Kasumi-1 (cell line): ENCODE data around the gene ROM1.
"Not testable (repeated sequence)": the region's sequence is repeated elsewhere in the genome, so short reads cannot be mapped to it uniquely, and the experiment has no call there.

Experiments used
- DNase-seq, 2 experiments: peaks; one replicate each; lab custom pipeline; 2025; lab: John Stamatoyannopoulos, UW

ROM1 gene

GRCh38 chr11:62610403-62610802 lies 2.7 kb upstream of the ROM1 start:
- DNase-seq, result no peak

DNA sequence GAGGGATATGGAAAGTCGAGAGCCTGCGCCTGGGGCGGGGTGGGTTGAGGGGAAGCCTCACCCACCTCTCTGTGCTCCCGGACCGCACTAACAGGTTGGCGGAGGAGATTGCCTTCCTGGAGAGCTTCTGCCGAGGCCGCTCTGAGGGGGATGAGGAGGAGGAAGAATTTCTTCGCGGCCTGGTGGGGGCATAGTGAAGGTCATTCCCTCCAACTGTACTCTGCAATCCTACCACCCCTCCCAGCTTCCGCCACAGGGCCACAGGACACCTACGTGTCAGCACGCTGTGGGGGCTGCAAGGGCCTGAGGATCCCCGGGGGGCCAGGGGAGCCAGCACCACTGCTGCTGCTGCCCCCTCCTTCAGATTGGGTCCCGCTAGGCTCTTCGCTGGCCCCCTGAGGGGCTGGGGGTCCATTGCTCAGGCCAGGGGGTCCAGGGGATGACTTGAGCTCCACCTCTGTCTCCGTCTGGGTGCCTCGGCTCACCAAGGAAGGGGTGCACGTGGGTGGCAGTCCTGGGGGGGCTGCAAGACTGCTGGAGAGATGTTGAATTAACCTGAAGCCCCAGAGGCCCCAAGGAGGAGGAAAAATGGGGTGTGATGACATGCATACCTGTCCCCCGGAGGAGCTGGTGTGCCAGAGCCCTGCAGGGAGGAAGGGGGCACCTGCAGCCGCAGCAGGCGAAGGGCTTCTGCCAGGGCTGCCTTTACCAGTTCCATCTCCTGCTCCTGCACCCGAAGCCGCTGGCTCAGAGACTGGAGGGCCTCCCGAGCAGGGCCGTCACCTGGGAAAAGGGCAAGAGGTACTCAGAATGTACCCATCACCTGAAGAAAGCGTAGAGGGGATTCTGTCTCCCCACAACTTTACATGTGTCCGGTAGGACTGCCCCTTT lies 2.0 kb upstream of the ROM1 start:
- no peak for DNase-seq

- DNase-seq, result peak; percentile 62 to 66
Measured at GRCh38 chr11:62611705-62612365, 1.2 kb upstream of the ROM1 start.

DNA sequence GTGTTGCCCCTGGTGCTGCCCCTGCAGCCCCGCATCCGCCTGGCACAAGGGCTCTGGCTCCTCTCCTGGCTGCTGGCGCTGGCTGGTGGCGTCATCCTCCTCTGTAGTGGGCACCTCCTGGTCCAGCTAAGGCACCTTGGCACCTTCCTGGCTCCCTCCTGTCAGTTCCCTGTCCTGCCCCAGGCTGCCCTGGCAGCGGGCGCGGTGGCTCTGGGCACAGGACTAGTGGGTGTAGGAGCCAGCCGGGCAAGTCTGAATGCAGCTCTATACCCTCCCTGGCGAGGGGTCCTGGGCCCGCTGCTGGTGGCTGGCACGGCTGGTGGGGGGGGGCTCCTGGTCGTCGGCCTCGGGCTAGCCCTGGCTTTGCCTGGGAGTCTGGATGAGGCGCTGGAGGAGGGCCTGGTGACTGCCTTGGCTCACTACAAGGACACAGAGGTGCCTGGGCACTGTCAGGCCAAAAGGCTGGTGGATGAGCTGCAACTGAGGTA lies 278 bp downstream of the ROM1 start:
- no peak for DNase-seq

DNA sequence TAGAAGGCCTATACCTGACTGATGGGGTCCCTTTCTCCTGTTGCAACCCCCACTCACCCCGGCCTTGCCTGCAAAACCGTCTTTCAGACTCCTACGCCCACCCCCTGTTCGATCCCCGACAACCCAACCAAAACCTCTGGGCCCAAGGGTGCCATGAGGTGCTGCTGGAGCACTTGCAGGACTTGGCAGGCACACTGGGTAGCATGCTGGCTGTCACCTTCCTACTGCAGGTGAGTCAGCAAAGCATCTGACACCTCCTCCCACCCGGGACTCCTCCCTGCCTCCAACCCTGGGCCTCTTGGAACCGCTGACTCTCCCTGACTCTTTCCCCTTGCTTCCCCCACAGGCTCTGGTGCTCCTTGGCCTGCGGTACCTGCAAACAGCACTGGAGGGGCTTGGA lies 1.2 kb downstream of the ROM1 start:
- DNase-seq, result no peak

GRCh38 chr11:62615521-62615920 lies 2.5 kb downstream of the ROM1 start:
- DNase-seq, result no peak

DNA sequence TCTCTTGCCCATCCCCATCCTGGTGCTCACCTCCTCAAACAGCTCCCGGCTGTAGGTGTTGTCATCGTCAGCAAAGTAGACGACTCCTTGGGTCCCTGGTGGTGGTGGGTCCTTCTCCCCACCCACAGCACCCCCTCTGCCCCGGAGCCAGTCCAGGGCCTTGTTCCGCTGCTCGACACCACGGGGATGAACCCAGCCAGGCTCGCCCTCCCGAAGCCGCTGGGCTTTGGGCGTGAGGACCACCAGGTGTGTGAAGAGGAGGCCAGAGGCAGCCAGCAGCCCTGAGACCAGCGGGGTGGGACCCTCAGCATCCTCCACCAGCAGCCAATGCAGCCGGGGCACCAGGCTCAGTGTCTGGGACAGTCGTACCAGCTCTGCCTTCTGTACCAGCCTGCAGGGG lies 3.9 kb downstream of the ROM1 start:
- DNase-seq, result not testable (repeated sequence)

DNA sequence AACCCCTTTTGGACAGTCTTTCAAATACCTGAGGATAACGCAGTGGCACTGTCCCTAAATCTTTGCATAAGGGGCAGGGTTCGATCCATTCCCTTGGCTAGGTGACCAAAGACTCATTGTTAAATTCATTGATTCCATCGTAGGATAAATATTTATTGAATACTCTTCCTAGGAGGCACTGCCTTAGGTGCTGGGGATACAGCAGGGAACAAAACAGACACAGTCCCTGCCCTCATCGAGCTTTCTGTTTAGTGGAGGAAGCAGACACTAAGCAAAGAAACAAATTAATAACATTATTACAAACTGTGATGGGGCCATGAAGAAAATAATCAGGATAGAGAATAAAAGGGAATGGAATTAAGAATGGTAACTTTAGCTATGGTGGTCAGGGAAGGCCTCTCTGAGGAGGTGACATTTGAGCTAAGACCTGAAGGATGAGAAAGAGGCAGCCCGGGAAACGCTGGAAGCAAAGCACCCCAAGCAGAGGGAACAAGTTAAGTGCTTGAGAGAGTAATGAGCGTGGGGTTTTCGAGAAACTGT lies 8.0 kb downstream of the ROM1 start:
- no peak for DNase-seq

DNA sequence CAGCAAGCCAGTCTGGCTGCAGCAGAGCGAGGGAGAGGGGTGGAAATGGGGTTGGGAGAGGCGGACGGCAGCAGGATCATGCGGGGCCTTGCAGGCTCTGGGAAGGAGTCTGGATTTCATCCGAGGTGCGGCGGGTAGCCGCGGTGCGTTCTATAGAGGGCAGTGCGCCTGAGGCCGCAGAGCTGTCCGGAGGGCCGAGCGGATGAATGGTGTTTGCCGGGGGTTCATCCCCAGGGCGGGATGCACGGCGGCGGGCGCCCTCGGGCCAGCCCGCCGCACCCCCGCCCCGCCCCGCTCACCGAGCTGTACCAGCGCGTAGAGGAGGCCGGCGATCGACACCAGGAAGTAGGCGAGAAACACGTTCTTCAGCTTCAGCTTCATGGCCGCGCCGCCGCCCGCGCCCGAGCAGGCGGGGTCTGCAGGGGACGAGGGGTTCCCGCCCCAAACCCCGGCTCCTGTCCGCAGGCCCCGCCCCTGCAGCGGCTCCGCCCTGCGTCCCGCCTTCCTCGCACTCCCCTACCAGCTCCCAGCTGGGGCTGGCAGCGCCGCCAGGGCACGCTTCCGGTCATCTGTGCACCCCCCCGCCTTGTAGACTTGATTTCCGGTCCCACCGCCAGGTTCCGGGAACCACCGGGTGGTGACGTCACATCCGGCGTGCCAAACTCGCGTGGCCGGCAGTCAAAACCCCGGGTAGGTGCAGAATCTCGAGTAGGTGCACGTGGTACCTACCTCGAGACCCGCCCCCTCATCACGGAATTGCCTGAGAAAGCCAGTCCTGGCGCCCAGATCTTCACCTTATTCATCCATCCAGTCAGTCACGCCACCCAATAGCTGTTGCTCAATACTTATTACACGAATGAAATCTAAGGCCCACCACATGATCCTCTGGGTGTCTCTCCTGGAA lies 8.8 kb downstream of the ROM1 start, which contains the start of gene B3GAT3:
Gene B3GAT3, minus strand, starts transcription at position 420 of the 904 bp plus-strand sequence. Its CDS starts 39 bp downstream, at position 381.
- DNase-seq, result peak; percentile 87 to 89

- DNase-seq, result no peak
Measured at GRCh38 chr11:62622476-62623089, 9.5 kb downstream of the ROM1 start.

GRCh38 chr11:62627713-62628112 lies 14.7 kb downstream of the ROM1 start:
- DNase-seq, result peak; percentile 48 to 76

DNA sequence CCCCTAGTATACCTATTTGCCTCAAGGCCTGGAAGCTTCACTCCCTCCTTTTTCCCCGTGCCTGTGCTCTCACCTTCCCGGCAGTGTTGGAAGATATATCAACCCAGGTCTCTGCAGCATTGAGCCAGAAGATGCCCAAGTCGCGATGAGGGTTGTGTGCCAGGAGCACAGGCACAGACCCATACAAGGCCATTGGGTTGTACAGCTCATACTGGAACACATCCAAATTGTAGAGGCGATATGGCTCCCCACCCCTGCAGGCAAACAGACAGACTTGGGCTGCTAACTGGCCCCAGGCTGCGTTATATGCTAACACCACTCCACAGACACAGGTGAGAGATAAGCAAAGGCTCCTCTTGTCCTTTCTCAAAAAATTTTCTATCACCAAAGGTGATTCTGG lies 19.4 kb downstream of the ROM1 start:
- DNase-seq, result no peak

- DNase-seq, result no peak
Measured at GRCh38 chr11:62644220-62644619, 31.2 kb downstream of the ROM1 start.

GRCh38 chr11:62645671-62645945 lies 32.6 kb downstream of the ROM1 start:
- DNase-seq, result no peak

- DNase-seq, result peak; percentile 96 to 97
Measured at GRCh38 chr11:62645946-62646824, 33.1 kb downstream of the ROM1 start, which contains the start of gene GANAB. Gene GANAB, minus strand, starts transcription at chr11:62646613. Its CDS starts 14 bp downstream, at chr11:62646599.

DNA sequence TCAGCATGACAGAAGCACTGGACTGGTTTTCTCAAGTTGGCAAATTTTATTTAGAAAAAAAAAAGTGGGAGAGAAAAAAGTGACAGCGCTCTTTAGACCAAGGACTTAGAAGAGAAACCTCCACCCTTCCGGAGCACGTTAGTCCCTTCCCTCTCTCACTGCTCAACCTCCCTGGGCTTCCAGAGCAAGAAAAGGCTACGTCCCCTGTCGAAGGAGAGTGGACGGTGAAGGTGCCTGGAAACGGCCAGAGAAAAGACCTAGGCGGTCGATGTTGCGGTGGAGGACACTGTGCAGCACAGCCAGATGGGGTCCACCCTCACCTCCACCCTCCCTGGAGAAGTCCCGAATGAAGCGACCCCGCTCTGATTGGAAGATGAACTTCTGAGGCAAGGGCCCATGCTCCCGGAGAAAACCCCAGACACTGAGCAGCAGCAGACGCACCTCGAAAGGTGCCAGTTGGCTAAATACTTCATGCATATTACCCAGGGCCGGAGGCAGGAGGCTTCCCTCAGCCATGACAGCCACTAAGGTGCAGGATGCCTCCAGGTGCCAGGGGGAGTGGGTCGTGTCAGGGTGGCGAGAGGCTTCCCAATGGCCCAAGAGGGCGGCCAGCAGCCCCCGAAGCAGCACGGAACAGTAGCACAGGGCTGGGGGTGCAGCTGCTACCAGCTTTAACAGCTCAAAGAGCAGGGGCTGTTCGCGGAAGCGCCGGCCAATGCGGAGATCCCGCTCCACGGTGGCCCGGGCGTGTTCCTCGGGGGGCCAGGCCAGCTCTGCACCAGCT lies 34.0 kb downstream of the ROM1 start:
- no peak for DNase-seq

- DNase-seq, result no peak
Measured at GRCh38 chr11:62647609-62648005, 34.5 kb downstream of the ROM1 start.

GRCh38 chr11:62648185-62648966 lies 35.3 kb downstream of the ROM1 start:
- DNase-seq, result no peak

DNA sequence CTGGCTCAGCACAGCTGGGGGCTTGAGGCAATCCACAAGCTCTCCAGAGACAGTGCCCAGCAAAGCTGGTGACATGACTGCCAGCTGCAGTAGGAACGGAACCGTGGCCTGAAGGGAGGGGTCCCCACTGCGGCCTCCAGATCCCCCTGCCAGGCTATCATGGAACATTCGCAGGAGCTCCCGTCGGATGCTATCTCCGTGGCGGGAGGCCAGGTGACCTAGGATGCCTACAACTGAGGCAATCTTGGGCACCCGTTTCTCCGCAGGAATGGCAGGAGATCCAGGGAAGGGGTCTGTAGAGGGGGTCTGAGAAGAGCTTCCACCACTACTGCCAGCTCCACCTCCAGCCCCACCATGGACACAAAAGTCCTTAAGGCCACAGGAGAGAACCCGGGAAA lies 35.9 kb downstream of the ROM1 start:
- no peak for DNase-seq
